Pancreas (tissue), 10 donors: ENCODE data around the gene HIRA. TPM values are rescaled to one million over a fixed set of nuclear protein-coding genes. Genes with fewer than 3 reads are reported as not detected.

Experiments used
- ATAC-seq, 4 donors: fragments of 200-7000 bp; cut with Tn5 transposase; one replicate each; pipeline versions ENCODE4 v1.8.0 to v1.9.1; 2020; ENCODE audit warnings: mild to moderate bottlenecking in 4 of 4, moderate library complexity in 4 of 4
- DNase-seq, 6 donors: peaks; one replicate each; pipeline ENCODE4 v3.0.0-alpha.2; 2020
- FAIRE-seq: peaks from 2 replicates; lab custom pipeline; 2012; peaks lifted over from hg19 to GRCh38; lab: Jason Lieb, UNC
- H3K27ac ChIP-seq, 4 donors: fragments of 200-600 bp; sonication (generic); 1 replicate in 3 of 4; 2 replicates in 1 of 4; pipeline versions ENCODE4 v1.5.0 to v1.8.0; 2020
- H3K27me3 ChIP-seq, 4 donors: fragments of 200-600 bp; one replicate each; pipeline ENCODE4 v1.8.0; 2021
- H3K36me3 ChIP-seq, 3 donors: fragments of 200-600 bp; sonication (generic) in 1 of 3; one replicate each; pipeline versions ENCODE4 v1.5.0 to v1.8.0; 2020 to 2021
- H3K4me1 ChIP-seq, 3 donors: fragments of 200-600 bp; one replicate each; pipeline ENCODE4 v1.8.0; 2021
- H3K4me3 ChIP-seq, 4 donors: fragments of 200-600 bp; sonication (generic) in 2 of 4; one replicate each; pipeline versions ENCODE4 v1.5.0 to v1.8.0; 2020 to 2021
- H3K9me3 ChIP-seq, 4 donors: fragments of 200-600 bp; one replicate each; pipeline ENCODE4 v1.8.0; 2021
- CTCF ChIP-seq, 4 donors: fragments of 200-600 bp; sonication (generic) in 3 of 4; IDR thresholded peaks; one replicate each; pipeline versions ENCODE4 v1.5.0 to v1.8.0; 2021; ENCODE audit warnings: antibody characterized with exemption in 4 of 4
- WGBS, 2 donors: extraction: QIAGEN DNeasy Blood & Tissue Kit; methylation state at CpG; one replicate each; pipeline ENCODE4 v1.1.7; 2013; 5-methylcytosine and 5-hydroxymethylcytosine counted together
- intact Hi-C, 3 donors: fragments of 100-400 bp; cut with DNase I; formaldehyde crosslinking; loops; one replicate each; pipeline versions ENCODE4 v1.11.1 to v1.14.2; 2022
- polyA plus RNA-seq, 2 donors: library from polyadenylated mRNA; stranded (reverse); fragments of 200-250 nt; gene quantifications; one replicate each; pipeline ENCODE4 v1.2.3, GENCODE V29; 2013
- total RNA-seq, 6 donors: library from RNA; stranded (reverse); fragmentation: NEBNext Ultra II Directional in 4 of 6; extraction: Animal tissue kit (Norgen Biotek cat#: 25700) in 4 of 6; gene quantifications; one replicate each; pipeline versions ENCODE4 v1.2.1 to v1.2.4, GENCODE V29; 2021 to 2023
- donor health status: healthy with polysubstance abuse.
- donor health status: DM: no; HTN: no; CAD: no; lungs with moderate emphysema.
- donor health status: DM: no; HTN: no; CAD: no.
- donor health status: control.
- donor health status: control.
- donor health status: Bipolar disorder and iron deficiency.
- donor health status: DM: yes; HTN: yes; CAD: no.
- donor health status: DM: no; HTN: no; CAD: no.
- donor health status: DM: no; HTN: no; CAD: no.
- donor health status: DM: yes; HTN: yes; CAD: no.

Gene HIRA
- total and polyA plus RNA-seq, 8 donors = 6.1 to 14.6 (median 9.5) TPM

GRCh38 chr22:19410941-19411689 is 20.4 kb downstream of the HIRA start:
- ATAC-seq = peak in 2 of 4 donors; percentile 26 to 32
- TF ChIP-seq CTCF (IDR thresholded peaks at IDR 0.05) = no peak
- no peaks in the 10 kb centered on the region for H3K27me3 ChIP-seq
- no peak overlapping the region for H3K4me3 ChIP-seq
- no peak overlapping the region for H3K27ac ChIP-seq
- H3K9me3 ChIP-seq = no peaks in the 10 kb centered on the region
- H3K4me1 ChIP-seq = no peaks in the 10 kb centered on the region
- peaks cover 0 to 6% (median 0%) of the 10 kb centered on the region in 3 donors for H3K36me3 ChIP-seq
- no peak for DNase-seq
- no peak for FAIRE-seq
- intact Hi-C loops = no loop called here
- 94 to 95% methylated on average over 6 of the region's 6 CpGs for WGBS, 2 donors

GRCh38 chr22:19407649-19408606 is 23.6 kb downstream of the HIRA start:
- FAIRE-seq = no peak
- Histone ChIP-seq H3K4me3 (no peak overlapping the region), H3K27ac (no peak overlapping the region), H3K36me3 (peaks cover 0 to 6% (median 0%) of the 10 kb centered on the region in 3 donors), H3K9me3 (no peaks in the 10 kb centered on the region), H3K4me1 (peaks cover 0 to 6% (median 0%) of the 10 kb centered on the region in 3 donors), H3K27me3 (no peaks in the 10 kb centered on the region)
- ATAC-seq = peak; percentile 32 to 69 (median 52)
- TF ChIP-seq CTCF (IDR thresholded peaks at IDR 0.05) = no peak
- DNase-seq = peak; percentile 41 to 80 (median 58)
- intact Hi-C loops = no loop called here
- WGBS, 2 donors = 53 to 55% methylated on average over 16 of the region's 16 CpGs

GRCh38 chr22:19406846-19407245 is 24.7 kb downstream of the HIRA start:
- no peak for FAIRE-seq
- Histone ChIP-seq H3K36me3 (peaks cover 0 to 6% (median 0%) of the 10 kb centered on the region in 3 donors), H3K4me1 (peaks cover 0 to 6% (median 0%) of the 10 kb centered on the region in 3 donors)

GRCh38 chr22:19406281-19406811 is 25.2 kb downstream of the HIRA start:
- WGBS, 2 donors = 91 to 93% methylated on average over 3 of the region's 3 CpGs
- DNase-seq (no peak), ATAC-seq (no peak), FAIRE-seq (no peak)
- Histone ChIP-seq H3K9me3 (no peaks in the 10 kb centered on the region), H3K36me3 (peaks cover 0 to 6% (median 0%) of the 10 kb centered on the region in 3 donors), H3K4me1 (peaks cover 0 to 6% (median 0%) of the 10 kb centered on the region in 3 donors), H3K4me3 (no peak overlapping the region), H3K27ac (no peak overlapping the region), H3K27me3 (no peaks in the 10 kb centered on the region)
- intact Hi-C loops = no loop called here
- no peak for TF ChIP-seq CTCF (IDR thresholded peaks at IDR 0.05)

More at GRCh38 chr22:19406846-19407245, 24.7 kb downstream of the HIRA start:
- WGBS, 2 donors = 93 to 95% methylated on average over 4 of the region's 4 CpGs
- ATAC-seq (no peak), DNase-seq (no peak)
- intact Hi-C loops = no loop called here
- Histone ChIP-seq H3K27me3 (no peaks in the 10 kb centered on the region), H3K4me3 (no peak overlapping the region), H3K9me3 (no peaks in the 10 kb centered on the region), H3K27ac (no peak overlapping the region)
- no peak for TF ChIP-seq CTCF (IDR thresholded peaks at IDR 0.05)
